OCI-LY7 (cell line): Measurements from ENCODE around the gene CFAP77. TPM values are rescaled to one million over a fixed set of nuclear protein-coding genes. Genes with fewer than 3 reads are reported as not detected.

Source experiments
- BruUV-seq: library from RNA; stranded (reverse); fragments of 400-500 nt; replicated peaks from 2 replicates; lab custom pipeline; 2021; lab: Mats Ljungman, UMichigan
- CTCF ChIA-PET: fragments of 300-600 bp; sonication (Branson Sonifier 250); formaldehyde crosslinking; loops from one replicate; lab custom pipeline; 2022; ENCODE audit warnings: antibody characterized with exemption; ENCODE audit not compliant: unreplicated experiment; lab: Charles Lee
- POLR2A ChIA-PET: fragments of 300-600 bp; sonication (Branson Sonifier 250); formaldehyde crosslinking; loops from one replicate; lab custom pipeline; 2022; ENCODE audit warnings: antibody characterized with exemption; lab: Charles Lee
- DNase-seq: peaks from one replicate; pipeline ENCODE4 v3.0.0-alpha.2; 2015; ENCODE audit warnings: low spot score
- H2AFZ ChIP-seq: fragments of 200-600 bp; sonication (generic), shearing (Covaris generic); 2 replicates; pipeline ENCODE4 v1.6.1; 2014; ENCODE audit warnings: mild to moderate bottlenecking, antibody characterized with exemption, low read length, moderate library complexity
- H3K27ac ChIP-seq: fragments of 200-600 bp; sonication (generic); 2 replicates; pipeline ENCODE4 v1.5.1; 2014; ENCODE audit warnings: mixed run types, low read depth, mild to moderate bottlenecking, moderate library complexity, low read length, inconsistent platforms; ENCODE audit not compliant: poor library complexity, severe bottlenecking
- H3K36me3 ChIP-seq: fragments of 200-600 bp; sonication (generic); 2 replicates; pipeline ENCODE4 v1.6.1; 2014; ENCODE audit warnings: mild to moderate bottlenecking, antibody characterized with exemption, low read length, moderate library complexity, mixed read lengths; ENCODE audit not compliant: insufficient read depth
- H3K4me1 ChIP-seq: fragments of 200-600 bp; sonication (generic); 2 replicates; pipeline ENCODE4 v1.5.1; 2014; ENCODE audit warnings: mild to moderate bottlenecking, low read length; ENCODE audit not compliant: insufficient read depth, poor library complexity, severe bottlenecking
- H3K4me2 ChIP-seq: fragments of 200-600 bp; sonication (generic); 2 replicates; pipeline ENCODE4 v1.6.1; 2014; ENCODE audit warnings: mild to moderate bottlenecking, low read length
- H3K4me3 ChIP-seq: fragments of 200-600 bp; sonication (generic); 2 replicates; pipeline ENCODE4 v1.5.1; 2014; ENCODE audit warnings: mild to moderate bottlenecking, low read depth, low read length; ENCODE audit not compliant: poor library complexity, severe bottlenecking
- H3K79me2 ChIP-seq: fragments of 200-600 bp; sonication (generic); 2 replicates; pipeline ENCODE4 v1.6.1; 2016; ENCODE audit warnings: low read depth, mild to moderate bottlenecking, low read length, moderate library complexity, mixed read lengths; ENCODE audit not compliant: insufficient read depth
- H3K9me2 ChIP-seq: fragments of 200-600 bp; sonication (generic); 2 replicates; pipeline ENCODE4 v1.6.1; 2016; ENCODE audit warnings: mild to moderate bottlenecking, low read length, mixed read lengths; ENCODE audit not compliant: insufficient read depth
- H3K9me3 ChIP-seq: fragments of 200-600 bp; sonication (generic); 2 replicates; pipeline ENCODE4 v1.6.1; 2014; ENCODE audit warnings: mild to moderate bottlenecking, mixed run types, low read length, mixed read lengths
- H4K20me1 ChIP-seq: fragments of 200-600 bp; sonication (generic); 2 replicates; pipeline ENCODE4 v1.6.1; 2014; ENCODE audit warnings: mild to moderate bottlenecking, antibody characterized with exemption, low read length, moderate library complexity, mixed read lengths; ENCODE audit not compliant: insufficient read depth
- EZH2phosphoT487 ChIP-seq: fragments of 200-600 bp; sonication (generic); IDR thresholded peaks from 2 replicates; pipeline ENCODE4 v1.6.1; 2018; ENCODE audit warnings: low read depth, borderline replicate concordance, mild to moderate bottlenecking, mixed run types, antibody characterized with exemption, low read length, moderate library complexity, mixed read lengths
- intact Hi-C: fragments of 100-400 bp; cut with micrococcal nuclease; formaldehyde crosslinking; loops from one replicate; pipeline ENCODE4 v1.10.0; 2022; ENCODE audit not compliant: unreplicated experiment
- total RNA-seq, 2 experiments: library from RNA; depleted of rRNA in 1 of 2; stranded (reverse); fragments of >200 nt in 1 of 2; shearing (Covaris generic) in 1 of 2; gene quantifications; 2 replicates each; pipeline ENCODE4 v1.2.3, GENCODE V29; 2014 to 2022
- TF ChIP-seq, protein P1 (sequence below): fragments of 200-600 bp; sonication (generic); conservative IDR thresholded peaks from 2 replicates; pipeline ENCODE4 v1.5.1; 2014; ENCODE audit warnings: mild to moderate bottlenecking, antibody characterized with exemption, low read length, moderate library complexity, mixed read lengths

Gene CFAP77
- total RNA-seq, 2 experiments from 2014 or later = not detected

DNA sequence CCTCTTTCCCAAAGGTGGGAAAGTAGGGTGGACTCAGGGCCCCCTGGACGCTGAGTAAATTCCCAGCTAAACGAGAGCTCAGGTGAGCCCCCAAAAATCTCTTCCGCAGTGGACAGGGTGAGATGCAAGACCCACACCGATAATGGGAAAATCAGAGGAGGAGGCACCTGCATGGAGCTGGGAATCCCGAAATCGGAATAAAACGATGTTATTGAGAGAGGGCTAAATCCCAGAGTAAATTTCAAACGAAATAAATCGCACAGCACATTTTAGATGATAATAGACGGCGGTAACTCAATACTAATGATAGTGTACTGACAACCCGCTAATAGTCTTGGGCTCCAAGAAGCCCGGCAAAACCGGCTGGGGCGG is 169.4 kb downstream of the CFAP77 start:
- TF ChIP-seq EZH2phosphoT487 = no peak
- TF ChIP-seq, protein P1, sequence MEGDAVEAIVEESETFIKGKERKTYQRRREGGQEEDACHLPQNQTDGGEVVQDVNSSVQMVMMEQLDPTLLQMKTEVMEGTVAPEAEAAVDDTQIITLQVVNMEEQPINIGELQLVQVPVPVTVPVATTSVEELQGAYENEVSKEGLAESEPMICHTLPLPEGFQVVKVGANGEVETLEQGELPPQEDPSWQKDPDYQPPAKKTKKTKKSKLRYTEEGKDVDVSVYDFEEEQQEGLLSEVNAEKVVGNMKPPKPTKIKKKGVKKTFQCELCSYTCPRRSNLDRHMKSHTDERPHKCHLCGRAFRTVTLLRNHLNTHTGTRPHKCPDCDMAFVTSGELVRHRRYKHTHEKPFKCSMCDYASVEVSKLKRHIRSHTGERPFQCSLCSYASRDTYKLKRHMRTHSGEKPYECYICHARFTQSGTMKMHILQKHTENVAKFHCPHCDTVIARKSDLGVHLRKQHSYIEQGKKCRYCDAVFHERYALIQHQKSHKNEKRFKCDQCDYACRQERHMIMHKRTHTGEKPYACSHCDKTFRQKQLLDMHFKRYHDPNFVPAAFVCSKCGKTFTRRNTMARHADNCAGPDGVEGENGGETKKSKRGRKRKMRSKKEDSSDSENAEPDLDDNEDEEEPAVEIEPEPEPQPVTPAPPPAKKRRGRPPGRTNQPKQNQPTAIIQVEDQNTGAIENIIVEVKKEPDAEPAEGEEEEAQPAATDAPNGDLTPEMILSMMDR = no peak
- H3K27ac ChIP-seq = no peak overlapping the region
- ChIA-PET POLR2A (no interaction called here), CTCF (no interaction called here)
- no peak for DNase-seq
- no peaks in the 10 kb centered on the region for H3K79me2 ChIP-seq
- H3K9me3 ChIP-seq = no peaks in the 10 kb centered on the region
- H3K4me2 ChIP-seq = no peak overlapping the region
- no peaks in the 10 kb centered on the region for H3K36me3 ChIP-seq
- no peaks in the 10 kb centered on the region for H3K9me2 ChIP-seq
- H3K4me1 ChIP-seq = no peaks in the 10 kb centered on the region
- H2AFZ ChIP-seq = no peak overlapping the region
- intact Hi-C loops = no loop called here
- no TSS peak for BruUV-seq
- no peaks in the 10 kb centered on the region for H4K20me1 ChIP-seq
- H3K4me3 ChIP-seq = no peak overlapping the region

DNA sequence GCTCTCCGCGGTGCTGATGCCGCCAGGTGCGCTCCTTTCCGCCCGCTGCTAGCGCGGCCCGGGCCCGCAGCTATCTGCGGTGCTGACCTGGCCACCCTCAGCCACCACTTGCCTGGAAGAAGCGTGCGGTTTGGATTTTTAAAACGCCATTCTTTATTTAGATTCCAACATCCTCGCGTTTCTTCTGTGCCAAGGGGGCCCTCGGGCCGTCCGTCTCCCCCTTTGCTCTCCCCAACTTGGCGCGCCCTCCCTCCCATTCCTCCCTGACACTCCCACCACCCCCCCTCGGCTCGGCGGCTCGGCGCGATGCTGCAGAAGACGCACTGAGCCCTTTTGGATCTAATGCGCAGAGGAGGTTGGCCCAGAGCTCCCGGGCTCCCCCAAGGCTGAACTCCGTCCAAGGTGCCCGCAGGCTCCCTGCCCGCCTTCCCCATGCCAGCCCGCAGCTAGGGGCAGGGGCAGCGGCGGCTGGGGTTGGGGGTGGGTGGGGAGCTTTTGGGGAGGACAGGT is 172.3 kb downstream of the CFAP77 start, which contains the start of gene BARHL1:
BARHL1 (plus strand) TSS at position 331 of the 510 bp plus-strand sequence. CDS start 192 bp downstream, outside the sequence.
- Histone ChIP-seq H4K20me1 (no peaks in the 10 kb centered on the region), H3K36me3 (no peaks in the 10 kb centered on the region), H3K9me3 (no peaks in the 10 kb centered on the region), H3K79me2 (no peaks in the 10 kb centered on the region), H3K27ac (no peak within 1 kb of the TSS), H3K9me2 (no peaks in the 10 kb centered on the region), H3K4me3 (no peak within 1 kb of the TSS), H3K4me1 (no peaks in the 10 kb centered on the region), H2AFZ (no peak within 1 kb of the TSS), H3K4me2 (no peak within 1 kb of the TSS)
- TF ChIP-seq, protein P1 = no peak
- TF ChIP-seq EZH2phosphoT487 = no peak
- DNase-seq = no peak
- ChIA-PET POLR2A (interaction anchor here (0.6 kb wide), 1 partner anchor 193 kb away, joined by 3 read pairs; no protein-coding TSS in a partner anchor), CTCF (no interaction called here)
- no TSS peak for BruUV-seq
- intact Hi-C loops = no loop called here

DNA sequence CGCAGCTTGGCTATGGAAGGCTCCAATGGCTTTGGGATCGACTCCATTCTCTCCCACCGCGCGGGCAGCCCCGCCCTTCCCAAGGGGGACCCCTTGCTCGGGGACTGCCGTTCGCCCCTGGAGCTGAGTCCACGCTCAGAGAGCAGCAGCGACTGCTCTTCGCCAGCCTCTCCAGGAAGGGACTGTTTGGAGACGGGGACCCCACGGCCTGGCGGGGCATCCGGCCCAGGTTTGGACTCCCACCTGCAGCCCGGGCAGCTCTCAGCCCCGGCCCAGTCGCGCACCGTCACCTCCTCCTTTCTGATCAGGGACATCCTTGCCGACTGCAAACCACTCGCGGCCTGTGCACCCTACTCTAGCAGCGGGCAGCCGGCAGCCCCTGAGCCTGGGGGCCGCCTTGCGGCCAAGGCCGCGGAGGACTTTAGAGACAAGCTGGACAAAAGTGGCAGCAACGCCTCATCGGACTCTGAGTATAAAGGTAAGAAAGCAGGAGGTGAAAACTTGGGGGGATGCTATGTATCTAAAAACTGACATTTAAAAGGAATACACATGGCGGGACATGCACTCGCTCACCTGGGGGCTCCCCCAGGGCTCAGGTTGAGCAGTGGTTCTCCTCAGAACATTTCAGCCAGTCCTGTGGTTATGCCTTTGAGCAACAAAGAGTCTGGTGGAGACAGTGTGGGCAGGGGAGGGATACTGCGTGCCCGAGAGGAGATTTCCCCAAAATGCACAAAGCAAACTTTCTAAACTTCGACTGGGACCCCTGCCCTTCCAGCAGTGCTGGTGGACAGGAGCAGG is 173.0 kb downstream of the CFAP77 start:
- H4K20me1 ChIP-seq = no peaks in the 10 kb centered on the region
- BruUV-seq = no TSS peak
- DNase-seq = no peak
- no peaks in the 10 kb centered on the region for H3K79me2 ChIP-seq
- no peak overlapping the region for H2AFZ ChIP-seq
- no peak for TF ChIP-seq EZH2phosphoT487
- TF ChIP-seq, protein P1 = no peak
- no peak overlapping the region for H3K4me2 ChIP-seq
- H3K9me3 ChIP-seq = no peaks in the 10 kb centered on the region
- intact Hi-C loops = no loop called here
- no peak overlapping the region for H3K4me3 ChIP-seq
- no peaks in the 10 kb centered on the region for H3K36me3 ChIP-seq
- no peaks in the 10 kb centered on the region for H3K9me2 ChIP-seq
- ChIA-PET CTCF (no interaction called here), POLR2A (no interaction called here)
- H3K27ac ChIP-seq = no peak overlapping the region
- no peaks in the 10 kb centered on the region for H3K4me1 ChIP-seq
